MM.1S (cell line): Measurements from ENCODE around the gene REEP2.

Source experiments
- DNase-seq: peaks from one replicate; pipeline ENCODE4 v3.0.0-alpha.2; 2015
- H2AFZ ChIP-seq: fragments of 300-600 bp; sonication (generic); 2 replicates; pipeline ENCODE4 v1.6.0; 2016; ENCODE audit warnings: antibody characterized with exemption, low read length
- H3F3A ChIP-seq: fragments of 300-600 bp; sonication (generic); 2 replicates; pipeline ENCODE4 v1.6.1; 2016; ENCODE audit warnings: mild to moderate bottlenecking, antibody characterized with exemption, low read length, moderate library complexity, mixed read lengths; ENCODE audit not compliant: insufficient read depth
- H3K27ac ChIP-seq: fragments of 300-600 bp; sonication (generic); 2 replicates; pipeline ENCODE4 v1.5.1; 2016; ENCODE audit warnings: mild to moderate bottlenecking, low read length
- H3K27me3 ChIP-seq: fragments of 300-600 bp; sonication (generic); replicated peaks from 2 replicates; pipeline ENCODE4 v1.6.0; 2016; ENCODE audit warnings: low read length; ENCODE audit not compliant: insufficient read depth
- H3K36me3 ChIP-seq: fragments of 300-600 bp; sonication (generic); replicated peaks from 2 replicates; pipeline ENCODE4 v1.6.1; 2016; ENCODE audit warnings: mild to moderate bottlenecking, low read length, mixed read lengths; ENCODE audit not compliant: insufficient read depth
- H3K4me1 ChIP-seq: fragments of 300-600 bp; sonication (generic); 2 replicates; pipeline ENCODE4 v1.6.1; 2016; ENCODE audit warnings: low read length, mixed read lengths
- H3K4me2 ChIP-seq: fragments of 300-600 bp; sonication (generic); 2 replicates; pipeline ENCODE4 v1.6.0; 2016; ENCODE audit warnings: low read depth, low read length
- H3K4me3 ChIP-seq: fragments of 300-600 bp; sonication (generic); 2 replicates; pipeline ENCODE4 v1.5.1; 2016; ENCODE audit warnings: low read length, mixed read lengths
- H3K79me2 ChIP-seq: fragments of 300-600 bp; sonication (generic); 2 replicates; pipeline ENCODE4 v1.6.1; 2016; ENCODE audit warnings: mixed run types, low read length, mixed read lengths
- H3K9ac ChIP-seq: fragments of 300-600 bp; sonication (generic); 2 replicates; pipeline ENCODE4 v1.6.1; 2016; ENCODE audit warnings: low read length, mixed read lengths
- H3K9me2 ChIP-seq: fragments of 300-600 bp; sonication (generic); replicated peaks from 2 replicates; pipeline ENCODE4 v1.6.1; 2016; ENCODE audit warnings: mild to moderate bottlenecking, low read length, mixed read lengths; ENCODE audit not compliant: insufficient read depth
- H3K9me3 ChIP-seq: fragments of 300-600 bp; sonication (generic); replicated peaks from 2 replicates; pipeline ENCODE4 v1.6.1; 2016; ENCODE audit warnings: mild to moderate bottlenecking, low read length, mixed read lengths; ENCODE audit not compliant: insufficient read depth
- H4K20me1 ChIP-seq: fragments of 300-600 bp; sonication (generic); 2 replicates; pipeline ENCODE4 v1.6.1; 2016; ENCODE audit warnings: mild to moderate bottlenecking, low read length, moderate library complexity, mixed read lengths; ENCODE audit not compliant: insufficient read depth
- EZH2 ChIP-seq: fragments of 300-600 bp; sonication (generic); optimal IDR thresholded peaks from 2 replicates; pipeline ENCODE3; 2017; ENCODE audit warnings: low read depth, mild to moderate bottlenecking, antibody characterized with exemption, low read length, mixed read lengths
- EZH2phosphoT487 ChIP-seq: fragments of 300-600 bp; sonication (generic); IDR thresholded peaks from 2 replicates; pipeline ENCODE4 v1.6.1; 2018; ENCODE audit warnings: antibody characterized with exemption, low read length
- TF ChIP-seq, protein P1 (sequence below): fragments of 300-600 bp; sonication (generic); IDR thresholded peaks from 2 replicates; pipeline ENCODE4 v1.5.1; 2016; ENCODE audit warnings: antibody characterized with exemption, low read length, mixed read lengths

Gene REEP2

DNA sequence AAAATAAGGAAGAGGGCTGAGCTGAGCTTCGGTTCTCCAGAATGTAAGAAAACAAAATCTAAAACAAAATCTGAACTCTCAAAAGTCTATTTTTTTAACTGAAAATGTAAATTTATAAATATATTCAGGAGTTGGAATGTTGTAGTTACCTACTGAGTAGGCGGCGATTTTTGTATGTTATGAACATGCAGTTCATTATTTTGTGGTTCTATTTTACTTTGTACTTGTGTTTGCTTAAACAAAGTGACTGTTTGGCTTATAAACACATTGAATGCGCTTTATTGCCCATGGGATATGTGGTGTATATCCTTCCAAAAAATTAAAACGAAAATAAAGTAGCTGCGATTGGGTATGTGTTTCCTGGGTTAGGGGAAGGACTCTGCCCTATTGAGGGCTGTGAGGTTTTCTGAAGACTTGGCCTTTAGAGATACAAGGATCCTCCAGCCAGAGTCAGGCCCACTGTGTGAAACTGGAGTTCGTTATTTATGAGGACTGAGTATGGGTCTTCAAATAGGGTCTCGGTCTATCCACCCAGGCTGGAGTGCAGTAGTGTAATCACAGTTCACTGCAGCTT is 30.2 kb downstream of the REEP2 start:
- no peaks in the 10 kb centered on the region for H4K20me1 ChIP-seq

DNA sequence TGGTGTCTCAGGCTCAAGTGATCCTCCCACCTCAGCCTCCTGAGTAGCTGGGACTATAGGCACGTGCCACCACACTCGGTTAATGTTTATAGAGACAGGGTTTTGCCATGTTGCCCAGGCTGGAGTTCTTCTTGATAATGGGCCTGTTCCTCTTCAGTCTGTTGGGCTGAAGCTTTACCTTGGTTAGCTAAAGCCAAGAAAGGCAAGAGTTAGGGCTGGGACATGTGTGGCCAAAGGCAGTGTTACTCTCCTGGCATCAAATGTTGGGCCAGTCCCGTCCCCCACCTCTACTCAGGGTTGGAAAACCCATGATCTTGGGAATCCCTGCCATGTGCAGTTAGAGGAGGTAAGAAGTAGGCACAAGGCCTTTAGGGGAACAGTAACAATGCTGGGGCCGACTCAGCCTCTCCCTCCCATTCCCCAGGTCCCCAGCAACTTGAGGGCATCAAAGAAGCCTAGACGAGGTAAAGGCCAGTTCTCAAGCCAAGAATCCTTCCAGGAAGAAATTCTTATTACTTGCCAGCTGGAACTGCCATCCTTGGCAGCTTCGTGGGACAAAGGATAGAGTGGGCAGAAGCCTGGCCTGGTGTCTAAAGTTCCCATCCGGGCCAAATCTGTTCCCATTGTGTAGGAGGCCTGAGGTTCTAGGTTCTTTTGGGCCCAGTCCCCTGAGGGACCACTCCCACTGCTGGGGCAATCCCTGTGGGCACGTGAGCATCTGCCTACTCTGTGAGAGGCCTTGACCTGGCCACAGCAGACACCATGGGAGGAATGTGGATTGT is 30.9 kb downstream of the REEP2 start:
- Histone ChIP-seq H3K27me3 (peaks cover 30% of the 10 kb centered on the region), H2AFZ (no peak overlapping the region), H3K4me2 (no peak overlapping the region), H3K9ac (no peak overlapping the region), H3K4me1 (no peaks in the 10 kb centered on the region), H3K79me2 (no peaks in the 10 kb centered on the region), H3F3A (peaks cover under 1% of the 10 kb centered on the region; the same call in 1 of the 2 replicates), H3K27ac (no peak overlapping the region), H3K9me2 (no peaks in the 10 kb centered on the region), H4K20me1 (no peaks in the 10 kb centered on the region), H3K4me3 (no peak overlapping the region), H3K9me3 (no peaks in the 10 kb centered on the region), H3K36me3 (no peaks in the 10 kb centered on the region)
- TF ChIP-seq EZH2phosphoT487 (no peak), EZH2 (no peak)
- TF ChIP-seq, protein P1, sequence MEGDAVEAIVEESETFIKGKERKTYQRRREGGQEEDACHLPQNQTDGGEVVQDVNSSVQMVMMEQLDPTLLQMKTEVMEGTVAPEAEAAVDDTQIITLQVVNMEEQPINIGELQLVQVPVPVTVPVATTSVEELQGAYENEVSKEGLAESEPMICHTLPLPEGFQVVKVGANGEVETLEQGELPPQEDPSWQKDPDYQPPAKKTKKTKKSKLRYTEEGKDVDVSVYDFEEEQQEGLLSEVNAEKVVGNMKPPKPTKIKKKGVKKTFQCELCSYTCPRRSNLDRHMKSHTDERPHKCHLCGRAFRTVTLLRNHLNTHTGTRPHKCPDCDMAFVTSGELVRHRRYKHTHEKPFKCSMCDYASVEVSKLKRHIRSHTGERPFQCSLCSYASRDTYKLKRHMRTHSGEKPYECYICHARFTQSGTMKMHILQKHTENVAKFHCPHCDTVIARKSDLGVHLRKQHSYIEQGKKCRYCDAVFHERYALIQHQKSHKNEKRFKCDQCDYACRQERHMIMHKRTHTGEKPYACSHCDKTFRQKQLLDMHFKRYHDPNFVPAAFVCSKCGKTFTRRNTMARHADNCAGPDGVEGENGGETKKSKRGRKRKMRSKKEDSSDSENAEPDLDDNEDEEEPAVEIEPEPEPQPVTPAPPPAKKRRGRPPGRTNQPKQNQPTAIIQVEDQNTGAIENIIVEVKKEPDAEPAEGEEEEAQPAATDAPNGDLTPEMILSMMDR, result no peak
- no peak for DNase-seq

More for the DNA sequence above, 30.2 kb downstream of the REEP2 start:
- Histone ChIP-seq H3K79me2 (no peaks in the 10 kb centered on the region), H2AFZ (no peak overlapping the region), H3K4me2 (no peak overlapping the region), H3K9me3 (no peaks in the 10 kb centered on the region), H3K4me3 (no peak overlapping the region), H3K9me2 (no peaks in the 10 kb centered on the region), H3F3A (peaks cover 6% of the 10 kb centered on the region; the same call in 1 of the 2 replicates), H3K4me1 (no peaks in the 10 kb centered on the region), H3K27ac (no peak overlapping the region), H3K27me3 (peaks cover 30% of the 10 kb centered on the region), H3K36me3 (no peaks in the 10 kb centered on the region), H3K9ac (no peak overlapping the region)
- DNase-seq, result no peak
- TF ChIP-seq EZH2, result no peak
- TF ChIP-seq, protein P1, result no peak
- no peak for TF ChIP-seq EZH2phosphoT487

DNA sequence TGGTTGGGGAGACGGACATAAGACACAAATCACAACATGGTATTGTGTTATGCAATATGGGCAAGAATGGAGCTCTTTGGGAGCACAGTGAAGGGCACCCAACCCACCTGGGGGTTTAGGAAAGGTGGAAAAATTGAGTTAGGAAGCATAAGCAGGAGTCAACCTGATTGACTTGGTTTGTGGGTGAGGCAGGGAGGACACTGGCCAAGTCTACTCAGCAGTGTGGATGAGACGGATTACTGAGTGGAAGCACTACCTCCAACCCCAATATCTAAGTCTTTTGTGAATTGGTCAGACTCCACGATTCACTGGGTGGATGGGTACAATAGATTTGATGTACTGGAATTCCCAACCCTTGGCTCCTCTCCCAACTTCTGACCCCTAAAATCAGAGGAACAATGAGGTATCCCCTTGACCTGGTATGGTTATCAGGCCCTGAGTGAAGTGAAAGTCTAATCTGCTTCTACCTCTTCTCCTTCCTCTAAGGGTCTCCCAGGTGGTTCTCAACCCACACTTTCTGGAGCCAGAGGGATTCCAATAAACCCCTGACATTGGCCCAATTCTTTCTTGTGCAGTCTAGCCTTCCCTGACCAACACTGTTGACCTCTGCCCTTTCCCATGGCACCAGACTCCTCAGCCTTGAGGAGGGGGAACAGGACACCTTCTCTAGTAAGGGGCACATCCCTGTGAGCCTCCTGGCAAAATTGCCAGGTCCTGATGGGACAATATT is 31.6 kb downstream of the REEP2 start:
- TF ChIP-seq EZH2, result no peak
- no peak for TF ChIP-seq EZH2phosphoT487
- TF ChIP-seq, protein P1, result no peak
- no peak for DNase-seq
- H3K9me3 ChIP-seq, result no peaks in the 10 kb centered on the region
- peaks cover 30% of the 10 kb centered on the region for H3K27me3 ChIP-seq
- H3K4me2 ChIP-seq, result no peak overlapping the region
- no peaks in the 10 kb centered on the region for H3K9me2 ChIP-seq
- H3K9ac ChIP-seq, result no peak overlapping the region
- H3K4me1 ChIP-seq, result no peaks in the 10 kb centered on the region
- H3K4me3 ChIP-seq, result no peak overlapping the region
- H3K36me3 ChIP-seq, result no peaks in the 10 kb centered on the region
- H3K79me2 ChIP-seq, result no peaks in the 10 kb centered on the region
- no peaks in the 10 kb centered on the region for H4K20me1 ChIP-seq
- H2AFZ ChIP-seq, result no peak overlapping the region
- H3F3A ChIP-seq, result no peaks in the 10 kb centered on the region
- H3K27ac ChIP-seq, result no peak overlapping the region
